Fibroblast of the aortic adventitia (primary cell): Measurements from ENCODE around the gene SEC22A. TPM values are rescaled to one million over a fixed set of nuclear protein-coding genes. Genes with fewer than 3 reads are reported as not detected.

Source experiments
- DNase-seq: peaks from one replicate; pipeline ENCODE4 v3.0.0-alpha.2; 2010; ENCODE audit warnings: low read depth
- H3K4me3 ChIP-seq: 2 replicates; pipeline ENCODE4 v1.5.1; 2011; ENCODE audit warnings: low read depth, mild to moderate bottlenecking, control low read depth, low read length, moderate library complexity
- total RNA-seq: library from RNA; depleted of rRNA; stranded (reverse); fragments of >200 nt; gene quantifications from 2 replicates; pipeline ENCODE4 v1.2.3, GENCODE V29; 2012; ENCODE audit warnings: low replicate concordance
- TF ChIP-seq, protein P1 (sequence below): IDR thresholded peaks from 2 replicates; pipeline ENCODE4 v1.5.1; 2011; ENCODE audit warnings: mild to moderate bottlenecking, low read length, control low read depth, inconsistent platforms; ENCODE audit not compliant: insufficient read depth

The SEC22A gene
- total RNA-seq, 1 donor: 44.6 TPM

- H3K4me3 ChIP-seq: no peak overlapping the region
- TF ChIP-seq, protein P1, sequence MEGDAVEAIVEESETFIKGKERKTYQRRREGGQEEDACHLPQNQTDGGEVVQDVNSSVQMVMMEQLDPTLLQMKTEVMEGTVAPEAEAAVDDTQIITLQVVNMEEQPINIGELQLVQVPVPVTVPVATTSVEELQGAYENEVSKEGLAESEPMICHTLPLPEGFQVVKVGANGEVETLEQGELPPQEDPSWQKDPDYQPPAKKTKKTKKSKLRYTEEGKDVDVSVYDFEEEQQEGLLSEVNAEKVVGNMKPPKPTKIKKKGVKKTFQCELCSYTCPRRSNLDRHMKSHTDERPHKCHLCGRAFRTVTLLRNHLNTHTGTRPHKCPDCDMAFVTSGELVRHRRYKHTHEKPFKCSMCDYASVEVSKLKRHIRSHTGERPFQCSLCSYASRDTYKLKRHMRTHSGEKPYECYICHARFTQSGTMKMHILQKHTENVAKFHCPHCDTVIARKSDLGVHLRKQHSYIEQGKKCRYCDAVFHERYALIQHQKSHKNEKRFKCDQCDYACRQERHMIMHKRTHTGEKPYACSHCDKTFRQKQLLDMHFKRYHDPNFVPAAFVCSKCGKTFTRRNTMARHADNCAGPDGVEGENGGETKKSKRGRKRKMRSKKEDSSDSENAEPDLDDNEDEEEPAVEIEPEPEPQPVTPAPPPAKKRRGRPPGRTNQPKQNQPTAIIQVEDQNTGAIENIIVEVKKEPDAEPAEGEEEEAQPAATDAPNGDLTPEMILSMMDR: no peak
- peak; percentile 16 for DNase-seq
Observed at GRCh38 chr3:123285066-123285465, 83.3 kb downstream of the SEC22A start.

- TF ChIP-seq, protein P1: no peak
- DNase-seq: no peak
- H3K4me3 ChIP-seq: no peak overlapping the region
Observed at GRCh38 chr3:123285479-123285878, 83.7 kb downstream of the SEC22A start.

DNA sequence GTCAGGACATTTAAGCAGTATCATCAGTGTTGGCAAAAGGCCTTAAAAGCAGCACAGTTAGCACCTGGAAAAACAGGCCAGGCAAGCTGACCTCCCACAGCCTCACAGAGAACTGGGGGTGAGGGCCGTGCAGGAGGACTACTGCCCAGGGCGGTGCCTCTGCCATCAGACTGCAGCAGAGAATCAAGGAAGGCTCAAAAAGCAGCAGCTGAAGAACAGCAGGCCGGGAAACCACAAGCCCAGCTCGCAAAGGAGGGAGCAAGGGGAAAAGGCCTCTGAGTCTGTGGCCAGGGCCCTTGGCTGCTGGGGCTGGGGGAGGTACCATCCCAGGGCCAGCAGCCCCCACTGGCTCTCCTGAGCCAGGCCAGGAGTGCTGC is 84.2 kb downstream of the SEC22A start:
- no peak overlapping the region for H3K4me3 ChIP-seq
- DNase-seq: no peak
- TF ChIP-seq, protein P1: no peak

GRCh38 chr3:123286308-123287023 is 84.7 kb downstream of the SEC22A start:
- TF ChIP-seq, protein P1: peak; percentile 96
- peak; percentile 74 for DNase-seq
- no peak overlapping the region for H3K4me3 ChIP-seq

- DNase-seq: no peak
- H3K4me3 ChIP-seq: no peak overlapping the region
- TF ChIP-seq, protein P1: no peak
Observed at GRCh38 chr3:123287051-123287961, 85.6 kb downstream of the SEC22A start.

DNA sequence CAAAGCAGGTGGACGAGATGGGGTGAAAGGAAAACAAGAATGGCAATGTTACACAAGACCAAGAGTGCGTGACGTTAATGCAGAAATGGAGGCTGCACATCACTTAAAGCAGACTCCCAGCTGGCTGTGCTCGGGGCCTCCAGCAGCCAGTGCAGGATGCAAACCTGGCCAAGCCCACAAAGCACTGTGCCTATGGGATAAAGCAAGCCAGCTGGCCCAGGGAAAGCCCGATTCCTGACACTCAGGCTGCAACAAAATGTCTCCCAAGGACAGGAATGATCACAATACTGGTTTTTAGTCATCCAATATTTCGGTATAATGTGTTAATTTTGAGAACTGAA is 86.2 kb downstream of the SEC22A start:
- DNase-seq: no peak
- H3K4me3 ChIP-seq: no peak overlapping the region
- TF ChIP-seq, protein P1: no peak
